Stimulated activated CD8-positive, alpha-beta memory T cell treated with anti-CD3 and anti-CD28 coated beads, Interleukin-15, amount 100 ng/mL, for 4 hours (primary cell): ENCODE results near the gene MATN3.
A peak's percentile ranks its signal among the peaks of the same experiment; 100 is the strongest.

ENCODE experiments used
- DNase-seq, 2 donors: peaks; one replicate each; pipeline ENCODE4 v3.0.0-alpha.2; 2020; ENCODE audit warnings: low read depth in 2 of 2

The MATN3 gene

DNA sequence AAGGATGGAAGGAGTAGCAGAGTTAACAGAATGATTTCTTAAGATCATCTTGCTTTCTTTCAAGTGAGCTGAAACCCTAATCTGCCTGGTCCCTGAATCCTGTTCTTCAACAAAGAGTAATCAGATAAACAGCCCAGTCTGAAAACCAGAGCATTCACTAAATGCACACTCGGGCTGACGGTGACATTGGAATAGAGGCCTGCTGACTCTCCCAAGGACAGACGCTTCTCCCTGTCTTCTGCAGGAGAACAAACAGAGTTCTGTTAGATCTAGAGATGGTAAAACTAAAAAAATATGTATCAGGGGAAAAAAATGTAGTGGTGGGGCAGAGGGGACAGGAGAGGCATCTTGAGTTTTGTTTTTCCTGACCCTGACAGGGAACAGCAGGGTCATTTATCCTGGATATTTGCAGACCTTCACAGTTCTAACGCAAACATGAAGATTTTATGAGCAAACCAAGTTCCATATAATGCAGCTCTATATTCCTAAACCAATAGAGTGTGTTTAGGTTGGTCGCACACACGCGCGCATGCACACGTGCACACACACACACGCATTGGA lies 7.3 kb downstream of the MATN3 start:
- no peak for DNase-seq

DNA sequence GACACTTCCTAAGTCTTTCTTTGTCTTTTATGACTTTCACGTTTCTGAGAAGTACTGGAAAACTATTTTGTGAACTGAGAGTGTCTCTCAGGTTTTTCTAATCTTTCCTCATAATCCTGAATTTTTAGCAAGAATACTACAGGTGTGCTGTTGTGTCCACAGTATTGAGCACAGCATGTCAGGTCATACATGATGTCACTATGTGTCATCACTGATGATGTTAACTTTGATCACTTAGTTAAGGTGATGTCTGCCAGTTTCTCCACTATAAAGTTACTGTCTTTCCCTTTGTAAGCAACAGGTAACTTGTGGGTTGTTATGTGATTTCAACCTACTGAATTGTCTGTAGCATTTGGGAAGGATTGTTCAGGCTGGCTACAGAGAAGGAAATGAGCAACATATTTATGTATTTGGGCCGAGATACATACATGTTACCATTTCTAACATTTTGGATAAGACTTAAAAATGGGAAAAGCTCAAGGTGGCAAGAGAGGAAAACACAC lies 11.1 kb downstream of the MATN3 start:
- no peak for DNase-seq

DNA sequence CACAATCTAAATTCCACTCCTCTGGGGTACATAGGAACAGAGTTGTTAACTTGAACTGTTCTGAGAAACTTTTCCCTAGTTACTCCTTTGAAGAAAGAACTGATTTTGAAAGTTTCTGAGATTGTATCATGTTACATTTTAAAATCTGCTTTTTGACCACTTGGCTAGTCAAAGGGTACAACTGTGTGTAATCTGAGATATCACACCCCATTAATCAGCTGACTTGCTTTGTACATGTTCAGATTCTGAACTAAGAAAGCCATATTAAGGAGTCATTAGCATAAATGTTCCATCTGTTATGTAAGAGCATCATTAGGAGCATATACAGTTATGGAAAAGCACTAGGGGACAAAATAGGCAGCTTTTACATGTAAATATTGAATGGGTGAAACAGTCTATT lies 18.7 kb downstream of the MATN3 start:
- no peak for DNase-seq

DNA sequence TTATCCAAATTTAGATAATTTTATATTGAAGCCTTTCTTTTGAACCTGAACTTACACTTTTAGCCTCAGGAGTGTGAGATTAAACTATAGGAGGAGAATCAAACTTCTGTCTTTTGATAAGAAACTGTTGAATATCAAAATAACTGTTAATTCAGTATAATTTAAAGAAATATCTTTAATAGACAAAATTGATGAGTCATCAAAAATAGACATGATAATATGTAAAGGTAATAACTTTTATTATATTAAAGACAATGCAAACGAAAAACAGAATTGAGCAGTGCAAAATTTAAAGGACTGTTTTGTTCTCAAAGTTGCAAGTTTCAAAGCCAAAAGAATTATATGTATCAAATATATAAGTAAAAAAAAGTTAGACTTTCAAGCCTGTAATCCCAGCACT lies 20.6 kb downstream of the MATN3 start:
- DNase-seq = no peak

DNA sequence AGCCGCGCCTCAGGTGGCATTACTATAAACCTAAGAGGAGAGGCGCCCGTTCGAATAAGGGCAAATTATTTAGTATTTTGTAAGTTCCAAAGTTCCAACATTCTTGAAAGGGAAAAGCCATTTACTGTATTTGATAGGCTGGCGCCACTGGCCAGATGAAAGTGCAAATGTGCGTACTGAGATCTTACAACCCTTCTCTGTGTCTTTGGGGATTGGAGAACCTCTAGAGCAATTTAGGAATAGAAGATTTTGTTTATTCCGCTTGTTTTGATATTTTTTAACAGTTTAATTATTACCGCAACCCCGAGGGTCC lies 22.1 kb downstream of the MATN3 start:
- no peak for DNase-seq

DNA sequence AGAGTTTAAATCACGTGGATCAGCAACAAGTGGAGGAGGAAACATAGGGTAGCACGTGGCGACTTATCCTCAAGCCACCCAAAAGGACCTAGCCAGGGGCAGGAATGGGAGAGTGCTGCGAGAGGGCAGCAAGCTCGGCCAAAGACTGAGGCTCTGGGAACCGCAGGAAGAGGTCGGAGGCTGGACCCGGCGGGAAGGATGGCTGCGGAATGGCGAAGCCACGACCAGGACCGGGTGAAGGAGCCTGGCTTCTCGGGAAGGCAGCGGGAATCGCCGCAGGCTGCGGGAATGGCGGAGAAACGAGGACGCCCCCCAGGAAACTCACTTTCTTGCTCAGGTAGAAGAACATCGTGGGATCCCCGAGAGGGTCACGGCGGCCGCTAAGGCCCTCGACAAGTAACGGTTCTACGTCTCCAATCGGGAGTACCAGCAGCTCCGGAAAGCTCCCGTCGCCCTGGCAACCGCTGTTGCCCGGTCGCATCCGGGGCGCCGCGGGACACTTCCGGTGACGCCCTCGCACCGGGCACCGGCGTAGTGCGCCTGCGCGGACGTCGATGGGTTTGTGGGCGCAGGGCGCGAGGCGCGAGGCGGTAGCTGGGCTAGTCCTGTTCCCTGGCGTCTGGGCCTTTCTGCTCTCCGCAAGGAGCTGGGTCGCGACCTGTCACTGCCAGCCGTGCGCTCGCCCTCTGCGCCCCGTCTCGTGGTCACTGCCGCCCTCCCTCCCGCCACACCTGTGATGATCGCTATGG lies 22.6 kb downstream of the MATN3 start, which contains the start of gene WDR35:
WDR35 (minus strand) TSS at position 439 of the 749 bp plus-strand sequence; CDS start at position 349, 90 bp downstream.
- DNase-seq = peak; percentile 78 to 83

DNA sequence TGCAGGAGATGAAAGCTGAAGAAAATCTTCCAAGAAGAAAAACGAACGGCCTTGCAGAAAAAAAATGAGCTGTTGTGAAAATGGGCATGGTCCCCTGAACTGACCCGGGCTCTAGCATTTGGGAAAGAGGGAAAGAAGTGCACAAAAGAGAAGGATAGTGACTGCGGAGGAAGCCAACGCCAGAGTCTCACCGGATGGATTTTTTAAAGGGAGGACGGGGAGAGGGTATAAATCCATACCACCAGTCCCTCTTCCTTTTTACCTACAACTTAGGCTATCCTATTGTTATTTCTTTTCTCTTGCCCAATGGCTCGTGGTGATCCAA lies 23.2 kb downstream of the MATN3 start:
- no peak for DNase-seq

DNA sequence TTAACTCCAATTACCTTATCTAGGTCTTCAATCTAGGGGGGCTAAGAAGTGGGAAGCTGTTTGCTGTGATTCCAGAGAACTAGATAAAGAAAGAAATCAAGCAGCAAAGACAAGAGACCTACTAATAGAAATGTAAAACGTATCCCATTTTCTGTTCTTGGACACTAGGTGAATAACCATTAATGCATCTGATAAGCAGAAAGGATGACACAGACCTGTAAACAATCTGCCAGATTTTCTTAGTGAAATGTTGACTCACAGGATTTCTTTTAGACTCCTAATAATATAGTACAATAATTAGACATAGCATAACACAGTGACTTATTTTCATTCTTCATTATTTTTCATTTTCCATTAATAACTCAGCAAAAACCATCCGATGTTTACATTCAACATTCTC lies 23.9 kb downstream of the MATN3 start:
- no peak for DNase-seq

DNA sequence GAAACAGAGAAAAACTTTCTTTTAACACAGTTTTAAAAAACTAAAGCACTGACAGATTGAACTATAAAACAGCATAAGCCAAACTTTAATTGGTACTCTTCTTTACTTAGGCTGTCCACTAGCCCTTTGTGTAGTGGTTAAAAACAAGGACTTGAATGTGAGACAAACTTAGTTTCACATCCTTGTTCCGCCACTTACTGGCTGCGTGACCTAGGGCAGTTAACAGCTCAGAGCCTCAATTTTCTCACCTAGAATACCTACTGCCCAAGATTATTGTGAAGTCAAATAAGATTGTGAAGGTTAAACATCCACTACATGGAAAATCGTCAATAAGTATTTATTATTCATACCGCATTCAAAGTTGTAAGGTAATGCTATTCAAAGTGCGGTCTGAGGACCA lies 24.5 kb downstream of the MATN3 start:
- DNase-seq = no peak

DNA sequence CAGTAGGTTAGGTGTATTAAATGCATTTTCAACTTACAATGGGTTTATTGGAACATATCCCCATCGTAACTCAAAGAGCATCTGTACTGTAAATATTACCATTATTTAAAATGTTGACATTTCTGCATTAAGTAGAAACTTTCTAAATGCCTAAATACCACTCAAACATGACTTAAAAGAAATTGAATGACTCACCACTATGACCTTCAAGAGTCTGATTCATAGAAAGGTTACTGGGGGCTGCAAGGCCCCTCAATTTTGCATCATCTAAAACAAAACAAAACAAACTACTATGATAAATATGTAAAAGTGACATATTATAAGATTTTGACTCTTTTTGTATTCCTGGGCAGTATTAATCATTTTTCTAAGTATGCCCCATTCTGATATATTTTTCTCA lies 30.2 kb downstream of the MATN3 start:
- no peak for DNase-seq

DNA sequence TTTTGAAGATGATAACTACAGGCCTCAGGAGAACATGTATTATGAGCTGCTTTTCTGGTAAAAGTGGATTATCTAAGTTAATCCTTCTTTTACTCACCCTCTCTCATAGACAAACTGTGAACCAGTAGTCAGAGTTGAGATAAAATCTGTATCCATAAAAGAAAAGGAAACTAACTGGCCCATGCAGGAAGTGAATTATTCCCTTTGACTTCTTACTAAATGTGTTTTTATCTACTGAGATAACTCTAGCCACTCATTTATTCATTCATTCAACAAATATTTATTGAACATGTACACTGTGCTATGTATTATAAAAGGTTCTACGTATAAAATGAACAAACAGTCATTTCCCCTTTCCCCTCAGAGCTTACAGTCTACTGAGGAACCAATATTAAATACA lies 32.5 kb downstream of the MATN3 start:
- no peak for DNase-seq

DNA sequence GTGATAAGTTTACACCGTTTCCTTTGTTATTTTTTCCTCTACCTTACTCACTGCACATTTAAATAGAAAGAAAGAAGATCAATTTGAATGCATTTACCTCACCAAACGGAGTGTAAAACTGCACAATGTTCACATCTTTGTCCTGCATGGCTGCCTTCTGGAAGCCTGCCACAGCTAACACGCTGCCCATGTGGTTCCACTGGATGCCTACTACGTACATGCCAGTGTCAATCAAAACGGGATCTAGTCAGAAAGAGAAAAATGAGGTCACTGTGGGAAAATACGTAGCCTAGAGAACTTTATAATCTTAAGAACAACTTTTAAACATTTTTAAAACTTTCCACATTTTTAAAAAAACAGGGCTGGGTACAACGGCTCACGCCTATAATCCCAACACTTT lies 39.0 kb downstream of the MATN3 start:
- no peak for DNase-seq

DNA sequence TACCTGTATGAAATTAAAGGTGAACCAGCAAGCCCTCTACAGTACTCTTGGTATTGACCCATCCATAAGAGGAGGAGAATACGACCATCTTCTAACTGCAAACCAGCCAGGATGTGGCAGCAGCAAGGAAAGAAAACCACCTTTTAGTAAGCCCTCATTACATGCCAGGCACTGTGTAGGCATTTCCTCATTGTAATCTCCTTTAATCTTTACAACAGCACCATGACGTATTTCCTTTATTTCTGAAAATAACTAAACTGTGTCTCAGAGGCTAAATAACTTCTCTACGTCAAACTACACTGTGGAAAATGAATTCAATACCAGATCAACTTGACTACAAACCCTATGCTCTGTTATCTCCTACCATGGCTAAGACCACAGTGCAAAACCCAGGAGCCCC lies 40.8 kb downstream of the MATN3 start:
- no peak for DNase-seq

DNA sequence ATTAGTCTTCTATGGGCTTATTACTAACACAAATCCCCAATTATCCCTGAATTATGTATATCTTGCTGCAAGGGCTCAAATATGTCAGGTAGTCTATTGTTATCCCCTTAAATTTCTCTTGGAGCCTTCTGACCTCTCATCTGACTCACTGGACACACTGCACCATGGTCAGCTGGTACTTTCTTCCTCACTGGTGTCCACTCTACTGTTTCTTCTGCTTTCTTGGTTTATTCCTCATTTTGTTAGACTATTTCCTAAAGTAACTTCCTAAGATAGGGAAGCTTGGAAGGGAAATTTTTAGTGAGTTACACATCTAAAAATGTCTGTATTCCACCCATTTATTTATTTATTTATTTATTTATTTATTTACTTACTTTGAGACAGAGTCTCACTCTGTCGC lies 49.1 kb downstream of the MATN3 start:
- no peak for DNase-seq

DNA sequence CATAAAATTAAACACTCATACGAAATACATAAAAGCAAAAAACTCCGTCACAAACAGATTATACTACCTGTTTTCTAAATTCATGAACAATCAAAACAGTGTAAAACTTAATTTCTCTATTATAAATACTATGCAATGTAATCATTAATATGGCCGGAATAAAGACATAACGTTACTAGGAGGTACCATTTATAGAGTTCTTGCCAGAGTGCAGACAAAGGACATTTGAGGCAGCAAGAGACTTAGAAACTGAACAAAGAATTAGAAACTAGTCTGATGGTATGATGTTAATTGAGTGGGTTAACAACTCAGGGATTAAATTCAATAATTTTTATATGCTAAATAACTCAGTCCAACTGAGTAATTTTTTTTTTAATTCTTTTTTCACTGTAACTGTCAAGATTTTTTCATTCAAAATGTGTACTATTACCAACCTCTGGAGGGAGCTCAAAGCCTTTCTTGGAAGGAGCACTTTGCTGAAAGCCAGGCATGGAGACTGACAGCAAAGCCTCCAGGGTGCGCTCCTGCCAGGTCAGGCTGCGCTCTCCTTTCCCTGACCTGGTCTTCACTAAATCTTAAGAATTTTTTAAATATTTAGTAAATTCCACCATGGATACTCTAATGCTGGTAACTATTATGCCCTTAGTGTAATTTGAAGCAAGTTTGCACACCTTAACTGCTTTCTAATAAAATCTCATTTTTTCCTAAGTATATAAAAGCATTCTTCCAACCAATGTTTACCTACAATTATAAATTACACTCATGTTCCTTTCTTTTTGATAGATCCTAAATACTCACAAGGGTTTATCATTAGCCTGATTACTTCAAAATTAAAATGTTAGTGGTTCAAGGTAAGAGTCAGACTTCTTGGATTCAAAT lies 56.7 kb downstream of the MATN3 start:
- peak in 1 of 2 donors; percentile 16 for DNase-seq

DNA sequence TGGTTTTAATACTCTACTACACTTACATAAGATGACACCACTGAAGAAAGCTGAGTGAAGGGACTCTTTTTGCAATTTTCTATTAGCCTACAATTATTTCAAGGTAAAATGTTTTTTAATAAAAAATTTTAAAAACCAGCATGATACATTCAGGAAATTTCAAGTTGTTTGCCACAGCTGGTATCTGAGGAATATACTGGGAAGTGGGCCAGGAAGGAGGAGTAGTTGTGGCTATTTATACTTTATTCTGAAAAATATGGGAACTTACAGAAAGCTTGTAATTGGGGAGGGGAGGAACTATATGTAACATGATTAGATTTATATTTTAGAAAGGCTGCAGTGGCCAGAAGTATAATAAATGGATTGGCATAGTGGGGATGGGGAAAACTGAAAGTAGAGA lies 63.4 kb downstream of the MATN3 start:
- no peak for DNase-seq

DNA sequence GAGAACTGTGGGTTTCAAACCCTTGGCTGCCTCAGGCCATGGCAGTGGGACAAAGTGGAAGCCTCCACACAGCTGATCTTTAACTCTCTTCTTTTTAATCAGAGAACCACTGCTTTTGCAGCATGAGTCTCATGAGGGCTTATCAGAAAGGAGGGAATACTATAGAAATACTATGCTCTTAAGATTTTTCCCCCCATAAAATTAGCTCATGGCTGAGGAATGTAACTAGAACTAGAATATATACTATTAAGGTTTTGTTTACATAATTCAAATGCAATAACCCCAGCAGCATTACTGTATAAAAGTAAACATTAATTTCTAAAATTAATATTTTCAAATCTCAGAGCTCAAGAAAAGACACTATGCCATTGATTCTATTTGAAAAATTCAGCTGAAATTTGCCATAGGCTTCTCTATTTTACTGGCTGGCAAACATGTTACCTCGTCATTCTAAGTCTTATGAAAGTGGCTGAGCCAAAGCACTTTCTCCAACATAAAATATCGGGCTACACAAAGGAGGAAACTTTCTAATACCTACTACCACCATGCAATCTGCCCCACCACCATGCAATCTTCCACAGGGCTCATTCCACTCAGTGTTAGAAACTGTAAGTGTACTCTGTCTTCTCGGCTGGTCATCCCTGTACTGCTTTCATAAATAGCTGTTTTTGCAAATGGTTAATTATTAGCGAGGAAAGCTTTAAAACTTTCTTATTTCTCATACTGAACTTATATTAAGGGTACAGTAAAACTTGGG lies 65.1 kb downstream of the MATN3 start:
- DNase-seq = no peak

DNA sequence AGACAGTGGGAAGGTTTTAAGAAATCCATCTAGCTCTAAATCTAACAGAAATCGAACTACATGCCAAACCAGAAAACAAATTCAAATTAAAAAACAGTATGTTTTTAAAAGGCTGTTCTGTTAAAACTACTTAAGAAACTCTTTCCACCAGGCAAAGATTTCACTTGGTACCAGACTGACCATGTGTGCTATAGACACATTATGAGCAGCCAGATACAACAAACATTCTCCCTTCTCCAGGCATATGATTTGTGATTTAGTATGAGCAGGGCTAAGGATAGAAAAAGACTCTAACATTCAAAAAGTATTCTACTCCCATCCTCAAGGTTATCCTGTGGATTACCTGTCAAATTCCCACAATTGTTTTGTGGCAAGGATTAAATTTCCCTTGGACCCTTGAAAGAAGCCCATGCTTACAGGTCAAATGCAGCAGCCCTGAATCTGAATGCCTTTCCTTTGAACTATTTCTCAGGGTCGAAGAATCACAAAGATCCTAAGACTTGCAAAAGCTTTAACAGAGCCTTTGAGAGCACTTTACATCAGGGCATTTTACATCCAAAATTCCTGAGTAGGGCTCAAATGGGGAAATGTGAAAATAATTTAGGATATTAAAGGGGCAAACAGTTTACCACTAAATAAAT lies 68.1 kb downstream of the MATN3 start:
- DNase-seq = no peak

DNA sequence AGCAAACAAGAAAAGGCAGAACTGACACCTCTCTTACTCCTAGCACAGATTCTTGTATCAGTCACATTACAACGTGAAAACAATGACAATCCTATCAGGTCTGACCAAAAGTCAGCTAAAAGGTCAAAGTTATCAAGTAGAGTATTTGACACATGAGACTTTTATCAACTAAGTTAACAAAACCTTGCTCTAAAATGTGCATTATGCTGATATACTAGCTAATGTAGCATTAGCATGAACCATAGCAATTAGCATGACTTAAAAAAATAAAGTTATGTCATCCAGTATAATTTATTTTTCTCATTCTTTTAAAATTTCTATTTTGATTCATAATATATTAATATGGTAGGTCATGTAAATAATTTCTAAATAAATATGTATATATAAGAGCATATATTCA lies 69.3 kb downstream of the MATN3 start:
- DNase-seq = no peak

DNA sequence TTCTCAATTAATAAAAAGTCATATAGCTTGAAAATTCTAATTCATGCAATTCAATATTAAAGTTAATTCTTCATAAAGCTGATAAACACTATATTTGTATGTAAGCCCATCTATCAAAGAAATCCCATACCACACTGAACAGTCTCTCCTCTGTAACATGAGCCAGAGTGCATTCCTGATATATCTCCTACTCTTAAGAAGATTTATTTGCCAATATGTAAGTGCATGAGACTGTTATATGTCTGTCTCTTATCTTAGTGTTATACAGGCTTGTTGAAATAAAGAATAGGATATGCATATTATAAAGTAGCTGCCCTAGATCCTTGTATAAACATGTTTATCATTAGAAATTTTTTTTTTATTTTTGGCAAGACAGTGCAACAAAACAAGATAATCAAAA lies 70.3 kb downstream of the MATN3 start:
- DNase-seq = no peak
